Spleen (tissue), 11 donors: ENCODE data around the gene PSIP1. TPM values are rescaled to one million over a fixed set of nuclear protein-coding genes. Genes with fewer than 3 reads are reported as not detected.

Source experiments
- DNase-seq: peaks from one replicate; pipeline ENCODE4 v3.0.0-alpha.2; 2020
- H3K27ac ChIP-seq, 8 donors: fragments of 200-600 bp; sonication (generic) in 7 of 8; 1 replicate in 4 of 8; 2 replicates in 4 of 8; pipeline versions ENCODE4 v1.5.0 to v1.8.0; 2016 to 2021; ENCODE audit warnings: inconsistent platforms in 4 of 8, mild to moderate bottlenecking in 4 of 8, moderate library complexity in 1 of 8
- H3K27me3 ChIP-seq, 7 donors: fragments of 200-600 bp; sonication (generic) in 6 of 7; replicated peaks in 1 of 7; 1 replicate in 4 of 7; 2 replicates in 3 of 7; pipeline versions ENCODE4 v1.5.0 to v1.8.0; 2016 to 2021; ENCODE audit warnings: inconsistent platforms in 3 of 7, mild to moderate bottlenecking in 1 of 7
- H3K36me3 ChIP-seq, 6 donors: fragments of 200-600 bp; sonication (generic) in 5 of 6; 1 replicate in 4 of 6; 2 replicates in 2 of 6; pipeline versions ENCODE4 v1.5.0 to v1.8.0; 2016 to 2021; ENCODE audit warnings: inconsistent platforms in 2 of 6
- H3K4me1 ChIP-seq, 6 donors: fragments of 200-600 bp; sonication (generic) in 5 of 6; 1 replicate in 3 of 6; 2 replicates in 3 of 6; pipeline versions ENCODE4 v1.5.0 to v1.8.0; 2016 to 2021; ENCODE audit warnings: inconsistent platforms in 3 of 6
- H3K4me3 ChIP-seq, 8 donors: fragments of 200-600 bp; sonication (generic) in 7 of 8; 1 replicate in 4 of 8; 2 replicates in 4 of 8; pipeline versions ENCODE4 v1.5.0 to v1.8.0; 2016 to 2021; ENCODE audit warnings: inconsistent platforms in 4 of 8, mild to moderate bottlenecking in 4 of 8, moderate library complexity in 2 of 8
- H3K9me3 ChIP-seq, 8 donors: fragments of 200-600 bp; sonication (generic) in 7 of 8; 1 replicate in 4 of 8; 2 replicates in 4 of 8; pipeline versions ENCODE4 v1.5.0 to v1.8.0; 2016 to 2021; ENCODE audit warnings: inconsistent platforms in 4 of 8
- CTCF ChIP-seq, 11 experiments: fragments of 200-600 bp in 7 of 11; fragments of 450-650 bp in 4 of 11; sonication (generic) in 4 of 11; IDR thresholded peaks in 8 of 11; conservative IDR thresholded peaks in 3 of 11; 1 replicate in 7 of 11; 2 replicates in 4 of 11; pipeline versions ENCODE4 v1.4.0 to v1.8.0; 2016 to 2021; ENCODE audit warnings: antibody characterized with exemption in 11 of 11, inconsistent platforms in 4 of 11, mild to moderate bottlenecking in 1 of 11
- POLR2A ChIP-seq, 3 donors: fragments of 450-650 bp; IDR thresholded peaks; one replicate each; pipeline ENCODE4 v1.5.1; 2017; ENCODE audit warnings: antibody characterized with exemption in 3 of 3, mild to moderate bottlenecking in 1 of 3
- POLR2AphosphoS5 ChIP-seq, 3 donors: sonication (generic); formaldehyde crosslinking; IDR thresholded peaks; one replicate each; pipeline ENCODE4 v1.5.1; 2017; ENCODE audit warnings: antibody characterized with exemption in 3 of 3
- WGBS, 5 donors: extraction: QIAGEN DNeasy Blood & Tissue Kit in 3 of 5; methylation state at CpG; one replicate each; pipeline versions ENCODE4 v1.1.5 to v1.1.7; 2013 to 2018; 5-methylcytosine and 5-hydroxymethylcytosine counted together
- intact Hi-C: fragments of 100-400 bp; cut with DNase I; formaldehyde crosslinking; loops from one replicate; pipeline ENCODE4 v1.15.0; 2023; ENCODE audit warnings: low total_unique reads
- polyA plus RNA-seq, 3 donors: library from polyadenylated mRNA; stranded (reverse); fragments of 200-250 nt; gene quantifications; one replicate each; pipeline ENCODE4 v1.2.1, GENCODE V29; 2013
- total RNA-seq, 7 donors: library from RNA; depleted of rRNA in 3 of 7; stranded (reverse); fragments of >200 nt in 3 of 7; fragmentation: NEBNext Ultra II Directional in 4 of 7; extraction: Animal tissue kit (Norgen Biotek cat#: 25700) in 4 of 7; gene quantifications; one replicate each; pipeline versions ENCODE4 v1.1.0 to v1.2.1, GENCODE V29; 2016 to 2021
- donor health status: healthy with polysubstance abuse.
- donor health status: DM: no; HTN: no; CAD: no; lungs with moderate emphysema.
- donor health status: DM: no; HTN: no; CAD: no.
- donor health status: Bipolar disorder and iron deficiency.
- donor health status: healthy.
- donor health status: DM: no; HTN: no; CAD: no.
- donor health status: DM: yes; HTN: yes; CAD: no.

The PSIP1 gene
- total and polyA plus RNA-seq, 10 donors: 38.1 to 121 (median 57.4) TPM

- H3K4me1 ChIP-seq: peaks cover 37 to 86% (median 62%) of the 10 kb centered on the region in 6 donors
- H3K27ac ChIP-seq: peak overlapping the region in 3 of 8 donors; percentile 9 to 39 (median 17)
- no peak for DNase-seq
- intact Hi-C loops: loop anchor here (10.0 kb wide), 2 partner anchors 79 to 121 kb away; partner anchors contain the start of gene TTC39B
- H3K36me3 ChIP-seq: peaks cover 0 to 60% (median 17%) of the 10 kb centered on the region in 6 donors
- H3K9me3 ChIP-seq: no peaks in the 10 kb centered on the region
- TF ChIP-seq POLR2A (IDR thresholded peaks at IDR 0.05): no peak
- TF ChIP-seq POLR2AphosphoS5 (IDR thresholded peaks at IDR 0.05): no peak
- TF ChIP-seq CTCF (IDR thresholded peaks at IDR 0.05 in 8 of 11, conservative IDR thresholded peaks at IDR 0.05 in 3 of 11): no peak
- H3K27me3 ChIP-seq: no peaks in the 10 kb centered on the region
- peak overlapping the region in 1 of 8 donors; percentile 1 for H3K4me3 ChIP-seq
- 63 to 80% (median 74%) methylated on average over 8 of the region's 8 CpGs for WGBS, 5 donors
These were observed 84.8 kb downstream of the PSIP1 start for GRCh38 chr9:15426019-15426418.

- H3K9me3 ChIP-seq: no peaks in the 10 kb centered on the region
- H3K4me3 ChIP-seq: peak overlapping the region; percentile 83 to 98 (median 91)
- 3 to 8% (median 6%) methylated on average over 17 to 18 of the region's 18 CpGs for WGBS, 5 donors
- H3K36me3 ChIP-seq: peaks cover 0 to 39% (median 16%) of the 10 kb centered on the region in 6 donors
- peaks cover 28 to 65% (median 48%) of the 10 kb centered on the region in 6 donors for H3K4me1 ChIP-seq
- no peaks in the 10 kb centered on the region for H3K27me3 ChIP-seq
- intact Hi-C loops: loop anchor here (10.0 kb wide), 2 partner anchors 81 to 119 kb away; partner anchors contain the start of gene TTC39B
- TF ChIP-seq POLR2A (IDR thresholded peaks at IDR 0.05) (no peak), POLR2AphosphoS5 (IDR thresholded peaks at IDR 0.05) (no peak), CTCF (IDR thresholded peaks at IDR 0.05 in 8 of 11, conservative IDR thresholded peaks at IDR 0.05 in 3 of 11) (no peak)
- DNase-seq: no peak
- peak overlapping the region; percentile 84 to 91 (median 88) for H3K27ac ChIP-seq
These were observed 87.4 kb downstream of the PSIP1 start for GRCh38 chr9:15423231-15423985.

GRCh38 chr9:15422372-15423230, 88.2 kb downstream of the PSIP1 start, which contains the start of gene SNAPC3:
SNAPC3 (plus strand) TSS chr9:15422876; CDS start chr9:15422880, 4 bp downstream.
- Histone ChIP-seq H3K4me3 (peak within 1 kb of the TSS; percentile 83 to 98 (median 91)), H3K27ac (peak within 1 kb of the TSS; percentile 84 to 91 (median 88)), H3K36me3 (peaks cover 0 to 31% (median 15%) of the 10 kb centered on the region in 6 donors), H3K4me1 (peaks cover 28 to 57% (median 45%) of the 10 kb centered on the region in 6 donors), H3K9me3 (no peaks in the 10 kb centered on the region), H3K27me3 (no peaks in the 10 kb centered on the region)
- intact Hi-C loops: loop anchor here (10.0 kb wide), 2 partner anchors 82 to 118 kb away; partner anchors contain the start of gene TTC39B
- peak in 9 of 11 experiments; percentile 3 to 47 (median 34) for TF ChIP-seq CTCF (IDR thresholded peaks at IDR 0.05 in 8 of 11, conservative IDR thresholded peaks at IDR 0.05 in 3 of 11)
- peak; percentile 90 to 96 (median 93) for TF ChIP-seq POLR2AphosphoS5 (IDR thresholded peaks at IDR 0.05)
- peak in 2 of 3 donors; percentile 20 to 67 for TF ChIP-seq POLR2A (IDR thresholded peaks at IDR 0.05)
- WGBS, 5 donors: 0 to 1% (median 0%) methylated on average over 36 to 70 of the region's 70 CpGs
- DNase-seq: peak; percentile 99
